Stimulated activated memory B cell treated with anti-CD40 and anti-IgM and Interleukin-4, amounts not matched to agents 10 μg/mL and 1 μg/mL and 100 μg/mL, for 72 hours (primary cell): ENCODE data around the gene FIG4.
A peak's percentile ranks its signal among the peaks of the same experiment; 100 is the strongest.
"Not testable (repeated sequence)": the region's sequence is repeated elsewhere in the genome, so short reads cannot be mapped to it uniquely, and the experiment has no call there.

Experiments
- ATAC-seq: fragments of 150-1000 bp; cut with Tn5 transposase; 2 replicates; pipeline ENCODE4 v1.10.0; 2021
- H3K27ac Mint-ChIP-seq: one replicate; pipeline ENCODE4 v1.8.0; 2022; ENCODE audit warnings: mild to moderate bottlenecking, mixed read lengths
- H3K27me3 Mint-ChIP-seq: one replicate; pipeline ENCODE4 v1.8.0; 2022; ENCODE audit warnings: mixed read lengths
- H3K36me3 Mint-ChIP-seq: one replicate; pipeline ENCODE4 v1.8.0; 2022; ENCODE audit warnings: mixed read lengths
- H3K4me1 Mint-ChIP-seq: one replicate; pipeline ENCODE4 v1.8.0; 2022; ENCODE audit warnings: mixed read lengths
- H3K4me3 Mint-ChIP-seq: one replicate; pipeline ENCODE4 v1.8.0; 2022; ENCODE audit warnings: mild to moderate bottlenecking, moderate library complexity, mixed read lengths
- H3K9me3 Mint-ChIP-seq: one replicate; pipeline ENCODE4 v1.8.0; 2022; ENCODE audit warnings: mixed read lengths

Gene FIG4

GRCh38 chr6:109864050-109864449 is 173.0 kb downstream of the FIG4 start:
- Mint-ChIP-seq H3K27me3 (peaks cover 17% of the 10 kb centered on the region), H3K9me3 (peaks cover 4% of the 10 kb centered on the region), H3K27ac (no peak overlapping the region), H3K4me3 (no peak overlapping the region), H3K4me1 (no peaks in the 10 kb centered on the region), H3K36me3 (no peaks in the 10 kb centered on the region)
- ATAC-seq, result no peak

DNA sequence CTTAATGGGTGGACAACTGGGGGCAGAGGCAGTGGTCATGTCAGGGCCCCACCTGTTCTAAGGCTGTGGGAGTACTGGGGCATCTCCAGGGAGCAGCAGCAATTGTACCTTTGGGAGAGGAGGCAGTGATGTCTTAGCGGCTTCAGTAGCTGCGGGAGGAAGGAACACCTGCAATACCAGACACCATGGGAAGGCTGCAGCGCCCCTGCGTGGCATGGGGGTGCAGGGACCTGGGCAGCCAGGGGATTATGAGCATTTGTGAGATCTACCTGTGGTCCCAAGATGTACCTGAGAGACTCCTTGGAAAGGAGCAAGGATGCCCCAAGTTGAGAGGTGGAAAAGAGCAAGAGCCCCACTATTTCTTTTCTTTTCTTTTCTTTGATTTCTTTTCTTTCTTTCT is 174.9 kb downstream of the FIG4 start:
- no peaks in the 10 kb centered on the region for H3K27me3 Mint-ChIP-seq
- no peaks in the 10 kb centered on the region for H3K36me3 Mint-ChIP-seq
- H3K27ac Mint-ChIP-seq, result no peak overlapping the region
- no peaks in the 10 kb centered on the region for H3K9me3 Mint-ChIP-seq
- ATAC-seq, result no peak
- no peaks in the 10 kb centered on the region for H3K4me1 Mint-ChIP-seq
- no peak overlapping the region for H3K4me3 Mint-ChIP-seq

GRCh38 chr6:109867009-109867969 is 176.2 kb downstream of the FIG4 start:
- Mint-ChIP-seq H3K4me1 (no peaks in the 10 kb centered on the region), H3K9me3 (no peaks in the 10 kb centered on the region), H3K27me3 (no peaks in the 10 kb centered on the region), H3K4me3 (no peak overlapping the region), H3K27ac (no peak overlapping the region), H3K36me3 (no peaks in the 10 kb centered on the region)
- no peak for ATAC-seq

DNA sequence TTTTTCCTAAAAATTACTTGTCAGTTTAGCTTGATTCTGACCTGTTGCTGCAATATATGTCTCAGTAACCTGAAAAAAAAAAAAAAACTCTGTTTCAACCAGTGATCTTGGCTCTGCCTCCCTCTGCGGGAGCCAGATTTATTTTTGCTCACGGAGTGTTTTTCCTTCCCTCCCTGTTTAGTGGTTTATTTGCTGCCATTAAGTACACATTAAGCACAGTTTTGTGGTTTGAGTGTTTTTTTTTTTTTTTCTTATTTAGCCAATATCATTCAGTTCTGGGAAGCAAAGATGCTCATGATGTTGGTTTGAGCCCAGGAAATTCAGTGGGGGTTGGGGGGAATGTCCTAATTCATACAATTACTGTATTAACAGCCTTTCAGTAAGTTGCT is 176.9 kb downstream of the FIG4 start:
- ATAC-seq, result no peak
- H3K36me3 Mint-ChIP-seq, result no peaks in the 10 kb centered on the region
- no peak overlapping the region for H3K27ac Mint-ChIP-seq
- H3K4me3 Mint-ChIP-seq, result no peak overlapping the region
- H3K27me3 Mint-ChIP-seq, result no peaks in the 10 kb centered on the region
- peaks cover 3% of the 10 kb centered on the region for H3K4me1 Mint-ChIP-seq
- no peaks in the 10 kb centered on the region for H3K9me3 Mint-ChIP-seq

DNA sequence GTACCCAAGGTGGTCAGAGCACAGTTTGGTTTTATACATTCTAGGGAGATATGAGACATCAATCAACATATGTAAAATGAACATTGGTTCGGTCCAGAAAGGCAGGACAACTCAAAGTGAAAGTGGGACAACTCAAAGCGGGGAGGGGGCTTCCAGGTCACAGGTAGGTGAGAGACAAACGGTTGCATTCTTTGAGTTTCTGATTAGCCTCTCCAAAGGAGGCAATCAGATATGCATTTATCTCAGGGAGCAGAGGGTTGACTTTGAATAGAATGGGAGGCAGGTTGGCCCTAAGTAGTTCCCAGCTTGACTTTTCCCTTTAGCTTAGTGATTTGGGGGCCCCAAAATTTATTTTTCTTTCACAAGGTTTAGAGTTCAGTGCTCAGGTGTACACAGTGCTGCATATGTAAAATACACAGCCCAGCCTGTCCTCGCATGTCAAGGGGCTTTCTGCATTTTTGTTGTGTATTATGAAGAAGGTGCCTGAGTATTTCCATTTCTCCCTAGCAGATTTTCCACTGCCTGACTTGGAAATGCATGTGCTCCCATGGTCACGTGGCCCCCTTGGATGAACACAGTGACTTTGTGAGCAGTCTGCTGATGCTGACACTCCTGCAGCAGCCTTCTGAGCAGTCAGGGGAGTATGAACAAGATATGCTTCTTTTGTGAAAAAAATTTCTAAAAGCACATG is 178.4 kb downstream of the FIG4 start:
- H3K36me3 Mint-ChIP-seq, ATAC-seq, H3K27ac Mint-ChIP-seq, H3K9me3 Mint-ChIP-seq, H3K4me3 Mint-ChIP-seq, H3K27me3 Mint-ChIP-seq, H3K4me1 Mint-ChIP-seq: not testable (repeated sequence)

GRCh38 chr6:109870089-109870410 is 179.0 kb downstream of the FIG4 start:
- Mint-ChIP-seq H3K27ac (no peak overlapping the region), H3K36me3 (no peaks in the 10 kb centered on the region), H3K27me3 (no peaks in the 10 kb centered on the region), H3K4me3 (no peak overlapping the region), H3K4me1 (peaks cover 8% of the 10 kb centered on the region), H3K9me3 (no peaks in the 10 kb centered on the region)
- no peak for ATAC-seq

DNA sequence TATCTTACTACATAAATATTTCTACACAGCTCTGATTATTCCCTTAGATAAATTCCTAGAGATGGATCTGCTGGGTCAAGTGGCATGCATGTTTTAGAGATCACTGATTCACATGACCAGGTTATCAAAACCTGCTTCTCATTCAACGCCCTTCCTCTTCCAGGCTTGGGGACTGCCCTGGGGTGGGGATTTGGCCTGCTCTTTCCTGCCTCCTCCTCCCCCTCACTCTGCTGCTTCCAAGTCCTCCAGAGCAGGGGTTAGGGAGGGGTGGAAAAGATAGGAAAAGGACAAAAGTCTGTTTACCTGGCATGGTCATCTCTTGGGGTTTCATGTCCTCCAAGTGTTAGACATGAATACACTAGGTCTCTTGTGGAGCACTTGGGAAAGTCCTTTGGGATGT is 181.5 kb downstream of the FIG4 start:
- Mint-ChIP-seq H3K36me3 (no peaks in the 10 kb centered on the region), H3K4me3 (no peak overlapping the region), H3K27me3 (peaks cover 16% of the 10 kb centered on the region), H3K27ac (no peak overlapping the region), H3K9me3 (no peaks in the 10 kb centered on the region), H3K4me1 (peaks cover 8% of the 10 kb centered on the region)
- ATAC-seq, result no peak

DNA sequence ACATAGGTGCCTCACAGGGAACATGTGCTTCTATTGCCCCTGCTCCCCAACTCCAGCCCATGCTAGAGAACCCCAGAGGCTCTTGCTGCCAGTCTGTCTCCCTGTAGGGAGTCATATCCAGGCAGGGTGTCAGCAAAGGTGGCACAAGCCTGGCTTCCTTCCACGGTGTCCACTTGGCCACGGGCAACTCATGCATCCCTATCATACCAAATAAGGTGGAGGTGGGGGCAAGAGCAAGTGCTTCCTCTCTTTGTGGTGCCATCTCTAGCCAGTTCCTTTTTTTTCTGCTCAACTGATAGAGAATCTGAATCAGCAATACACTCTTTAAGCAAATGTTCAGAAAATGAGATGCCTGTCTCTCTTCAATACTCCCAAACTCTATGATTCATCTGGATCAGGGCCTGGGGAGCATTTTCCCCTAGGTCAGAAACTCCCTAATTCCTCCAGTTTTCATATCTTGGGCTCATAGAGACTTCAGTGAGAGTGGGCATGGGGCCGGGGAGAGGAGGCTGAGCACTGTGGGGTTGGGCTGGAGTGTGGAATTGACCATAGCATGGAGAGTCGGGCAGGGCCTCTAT is 182.0 kb downstream of the FIG4 start:
- Mint-ChIP-seq H3K4me1 (peaks cover 8% of the 10 kb centered on the region), H3K27me3 (peaks cover 21% of the 10 kb centered on the region)
- ATAC-seq, result peak; percentile 64

GRCh38 chr6:109874086-109874485 is 183.0 kb downstream of the FIG4 start:
- peaks cover 8% of the 10 kb centered on the region for H3K4me1 Mint-ChIP-seq

More for the DNA sequence above, 182.0 kb downstream of the FIG4 start:
- Mint-ChIP-seq H3K36me3 (no peaks in the 10 kb centered on the region), H3K27ac (no peak overlapping the region), H3K9me3 (no peaks in the 10 kb centered on the region), H3K4me3 (no peak overlapping the region)

DNA sequence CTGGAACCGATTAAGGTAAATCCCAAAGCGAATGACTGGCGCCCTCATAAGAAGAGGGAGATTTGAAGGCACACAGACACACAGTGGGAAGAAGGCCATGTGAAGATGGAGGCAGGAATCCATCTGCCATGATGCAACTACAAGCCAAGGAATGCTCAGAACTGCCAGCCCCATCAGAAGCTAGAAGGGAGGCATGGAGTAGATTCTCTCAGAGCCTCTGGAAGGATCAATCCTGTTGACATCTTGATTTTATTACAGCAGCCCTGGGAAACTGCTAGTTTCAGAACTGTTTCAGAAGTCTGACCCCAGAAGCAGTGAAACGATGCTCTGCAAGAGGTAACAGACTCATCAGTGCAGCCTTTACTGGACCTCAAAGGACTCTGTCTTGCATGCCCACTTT is 183.5 kb downstream of the FIG4 start:
- H3K27ac Mint-ChIP-seq, result no peak overlapping the region
- no peak overlapping the region for H3K4me3 Mint-ChIP-seq
- ATAC-seq, result no peak
- H3K36me3 Mint-ChIP-seq, result no peaks in the 10 kb centered on the region
- peaks cover 22% of the 10 kb centered on the region for H3K27me3 Mint-ChIP-seq
- H3K9me3 Mint-ChIP-seq, result no peaks in the 10 kb centered on the region
- peaks cover 8% of the 10 kb centered on the region for H3K4me1 Mint-ChIP-seq

More at GRCh38 chr6:109874086-109874485, 183.0 kb downstream of the FIG4 start:
- Mint-ChIP-seq H3K36me3 (no peaks in the 10 kb centered on the region), H3K27ac (no peak overlapping the region), H3K4me3 (no peak overlapping the region), H3K27me3 (peaks cover 22% of the 10 kb centered on the region), H3K9me3 (no peaks in the 10 kb centered on the region)
- ATAC-seq, result no peak
